HEK293 (cell line): ENCODE measurements around the gene UTP4.

Experiments used
- CTCF ChIA-PET: fragments of 350-600 bp; formaldehyde crosslinking; extraction: SDS; loops from one replicate; lab custom pipeline; 2021; ENCODE audit warnings: antibody characterized with exemption; lab: Yijun Ruan, JAX
- POLR2A ChIA-PET: fragments of 300-600 bp; formaldehyde crosslinking; extraction: SDS; loops from one replicate; lab custom pipeline; 2020; ENCODE audit warnings: antibody characterized with exemption, inconsistent platforms; lab: Yijun Ruan, JAX
- H3K27ac ChIP-seq: fragments of 200-500 bp; sonication (Bioruptor generic); 2 replicates; pipeline ENCODE4 v1.5.1; 2014; ENCODE audit warnings: low read depth, low read length, control low read depth, inconsistent platforms; ENCODE audit errors: extremely low read depth
- H3K36me3 ChIP-seq, 2 experiments: fragments of 200-500 bp in 1 of 2; sonication (Bioruptor generic) in 1 of 2; 1 replicate in 1 of 2; 2 replicates in 1 of 2; pipeline ENCODE4 v1.5.1; 2014 to 2017; ENCODE audit warnings: inconsistent platforms in 2 of 2, low read length in 2 of 2; ENCODE audit not compliant: control insufficient read depth in 2 of 2, insufficient read depth in 1 of 2
- H3K4me1 ChIP-seq: fragments of 200-500 bp; sonication (Bioruptor generic); 2 replicates; pipeline ENCODE4 v1.5.1; 2014; ENCODE audit warnings: mild to moderate bottlenecking, low read length, inconsistent platforms; ENCODE audit not compliant: control insufficient read depth, insufficient read depth
- H3K4me3 ChIP-seq: 2 replicates; pipeline ENCODE4 v1.5.1; 2011; ENCODE audit warnings: low read depth, mild to moderate bottlenecking, control low read depth, low read length, moderate library complexity
- H3K9me3 ChIP-seq: fragments of 200-500 bp; sonication (Bioruptor generic); 2 replicates; pipeline ENCODE4 v1.5.1; 2014; ENCODE audit warnings: low read depth, low read length, inconsistent platforms; ENCODE audit not compliant: control insufficient read depth, insufficient read depth
- KLF17 ChIP-seq: fragments of 450-650 bp; formaldehyde crosslinking; IDR thresholded peaks from 2 replicates; pipeline ENCODE4 v1.5.1; 2016; ENCODE audit warnings: missing biosample characterization, missing genetic modification characterization
- PRDM6 ChIP-seq: fragments of 450-650 bp; formaldehyde crosslinking; IDR thresholded peaks from 2 replicates; pipeline ENCODE4 v1.5.1; 2017; ENCODE audit warnings: missing biosample characterization, missing genetic modification characterization
- SETDB1 ChIP-seq: IDR thresholded peaks from one replicate; pipeline ENCODE4 v1.6.1; 2017; ENCODE audit warnings: mild to moderate bottlenecking, low read length, moderate library complexity, mixed read lengths; ENCODE audit not compliant: insufficient read length
- YY1 ChIP-seq: fragments of 450-650 bp; formaldehyde crosslinking; IDR thresholded peaks from 2 replicates; pipeline ENCODE4 v1.5.1; 2018; ENCODE audit warnings: missing biosample characterization, missing genetic modification characterization
- ZBTB1 ChIP-seq: fragments of 450-650 bp; formaldehyde crosslinking; IDR thresholded peaks from 2 replicates; pipeline ENCODE4 v1.5.1; 2016; ENCODE audit warnings: missing biosample characterization, missing genetic modification characterization
- ZBTB8A ChIP-seq: fragments of 450-650 bp; formaldehyde crosslinking; IDR thresholded peaks from 2 replicates; pipeline ENCODE4 v1.5.1; 2016; ENCODE audit warnings: missing biosample characterization, missing genetic modification characterization
- ZFHX2 ChIP-seq: fragments of 450-650 bp; formaldehyde crosslinking; conservative IDR thresholded peaks from 2 replicates; pipeline ENCODE4 v1.5.1; 2016; ENCODE audit warnings: missing biosample characterization, missing genetic modification characterization
- ZFP41 ChIP-seq: fragments of 450-650 bp; formaldehyde crosslinking; IDR thresholded peaks from 2 replicates; pipeline ENCODE4 v1.5.1; 2016; ENCODE audit warnings: missing biosample characterization, missing genetic modification characterization, borderline replicate concordance
- ZNF114 ChIP-seq: fragments of 450-650 bp; formaldehyde crosslinking; IDR thresholded peaks from 2 replicates; pipeline ENCODE4 v1.5.0; 2017; ENCODE audit warnings: missing biosample characterization, missing genetic modification characterization
- ZNF138 ChIP-seq: fragments of 450-650 bp; formaldehyde crosslinking; IDR thresholded peaks from 2 replicates; pipeline ENCODE4 v1.5.1; 2016; ENCODE audit warnings: missing biosample characterization, missing genetic modification characterization, borderline replicate concordance
- ZNF157 ChIP-seq: fragments of 450-650 bp; formaldehyde crosslinking; IDR thresholded peaks from 2 replicates; pipeline ENCODE4 v1.5.1; 2016; ENCODE audit warnings: missing biosample characterization, missing genetic modification characterization
- ZNF184 ChIP-seq: fragments of 450-650 bp; IDR thresholded peaks from 2 replicates; pipeline ENCODE4 v1.5.1; 2018; ENCODE audit warnings: missing biosample characterization, mild to moderate bottlenecking, missing genetic modification characterization
- ZNF214 ChIP-seq: fragments of 450-650 bp; formaldehyde crosslinking; IDR thresholded peaks from 2 replicates; pipeline ENCODE4 v1.5.1; 2017; ENCODE audit warnings: missing biosample characterization, mild to moderate bottlenecking, missing genetic modification characterization, borderline replicate concordance
- ZNF362 ChIP-seq: fragments of 450-650 bp; formaldehyde crosslinking; IDR thresholded peaks from 2 replicates; pipeline ENCODE4 v1.5.1; 2016; ENCODE audit warnings: missing biosample characterization, missing genetic modification characterization
- ZNF37A ChIP-seq: fragments of 450-650 bp; IDR thresholded peaks from 2 replicates; pipeline ENCODE4 v1.5.1; 2018; ENCODE audit warnings: missing biosample characterization, missing genetic modification characterization
- ZNF404 ChIP-seq: fragments of 450-650 bp; formaldehyde crosslinking; IDR thresholded peaks from 2 replicates; pipeline ENCODE4 v1.5.1; 2017; ENCODE audit warnings: missing biosample characterization, missing genetic modification characterization
- ZNF555 ChIP-seq: fragments of 450-650 bp; formaldehyde crosslinking; conservative IDR thresholded peaks from 2 replicates; pipeline ENCODE4 v1.5.1; 2017; ENCODE audit warnings: missing biosample characterization, mild to moderate bottlenecking, missing genetic modification characterization, inconsistent platforms
- ZNF670 ChIP-seq: fragments of 450-650 bp; formaldehyde crosslinking; IDR thresholded peaks from 2 replicates; pipeline ENCODE4 v1.5.1; 2016; ENCODE audit warnings: missing biosample characterization, missing genetic modification characterization, low read depth
- ZNF707 ChIP-seq: fragments of 450-650 bp; formaldehyde crosslinking; IDR thresholded peaks from 2 replicates; pipeline ENCODE4 v1.5.1; 2016; ENCODE audit warnings: missing biosample characterization, missing genetic modification characterization
- ZNF843 ChIP-seq: fragments of 450-650 bp; formaldehyde crosslinking; IDR thresholded peaks from 2 replicates; pipeline ENCODE4 v1.5.1; 2016; ENCODE audit warnings: missing biosample characterization, missing genetic modification characterization

The UTP4 gene

GRCh38 chr16:69197573-69197972 lies 65.1 kb downstream of the UTP4 start:
- Histone ChIP-seq H3K4me3 (no peak overlapping the region), H3K36me3 (no peaks in the 10 kb centered on the region), H3K9me3 (no peaks in the 10 kb centered on the region), H3K27ac (no peak overlapping the region), H3K4me1 (peaks cover 18% of the 10 kb centered on the region)
- ChIA-PET POLR2A (interaction anchor here (1.5 kb wide), 1 partner anchor 11 kb away, joined by 4 read pairs; the partner anchor contains the start of gene SNTB2), CTCF (interaction anchor here (1.3 kb wide), 1 partner anchor 14 kb away, joined by 5 read pairs; no protein-coding TSS in a partner anchor)
- TF ChIP-seq ZNF843 (tag by site-specific recombination): no peak
- TF ChIP-seq ZNF157 (tag by site-specific recombination): no peak
- peak; percentile 70 for TF ChIP-seq PRDM6 (tag by site-specific recombination)

GRCh38 chr16:69199382-69199781 lies 66.9 kb downstream of the UTP4 start:
- Histone ChIP-seq H3K4me3 (no peak overlapping the region), H3K9me3 (no peaks in the 10 kb centered on the region), H3K4me1 (peaks cover 18% of the 10 kb centered on the region), H3K27ac (no peak overlapping the region), H3K36me3 (no peaks in the 10 kb centered on the region)
- ChIA-PET POLR2A (no interaction called here), CTCF (interaction anchor here (1.0 kb wide), 1 partner anchor 49 kb away, joined by 3 read pairs; no protein-coding TSS in a partner anchor)
- no peak for TF ChIP-seq ZBTB8A (tag by site-specific recombination)
- TF ChIP-seq ZNF362 (tag by site-specific recombination): no peak
- no peak for TF ChIP-seq ZNF404 (tag by site-specific recombination)
- TF ChIP-seq YY1 (tag by site-specific recombination): no peak
- TF ChIP-seq ZNF670 (tag by site-specific recombination): no peak
- TF ChIP-seq ZNF184 (tag by site-specific recombination): no peak
- no peak for TF ChIP-seq KLF17 (tag by site-specific recombination)
- no peak for TF ChIP-seq ZBTB1 (tag by site-specific recombination)
- TF ChIP-seq SETDB1: no peak
- no peak for TF ChIP-seq ZFP41 (tag by site-specific recombination)
- TF ChIP-seq ZNF555 (tag by site-specific recombination): no peak
- no peak for TF ChIP-seq ZNF114 (tag by site-specific recombination)
- no peak for TF ChIP-seq ZNF138 (tag by site-specific recombination)
- no peak for TF ChIP-seq ZNF37A
- TF ChIP-seq ZNF214 (tag by site-specific recombination): no peak
- no peak for TF ChIP-seq ZNF707 (tag by site-specific recombination)
- no peak for TF ChIP-seq ZFHX2 (tag by site-specific recombination)
